Prostate gland (tissue), 2 donors: Measurements from ENCODE around the gene PLEKHJ1. TPM values are rescaled to one million over a fixed set of nuclear protein-coding genes. Genes with fewer than 3 reads are reported as not detected.

ENCODE experiments used
- DNase-seq: peaks from one replicate; pipeline ENCODE4 v3.0.0-alpha.2; 2019; ENCODE audit warnings: low spot score
- H3K27ac ChIP-seq, 2 donors: fragments of 200-600 bp; sonication (generic); 2 replicates each; pipeline ENCODE4 v1.5.1; 2017 to 2019
- H3K27me3 ChIP-seq: fragments of 200-600 bp; sonication (generic); replicated peaks from 2 replicates; pipeline ENCODE4 v1.5.1; 2019; ENCODE audit not compliant: insufficient read depth
- H3K36me3 ChIP-seq, 2 donors: fragments of 200-600 bp; sonication (generic); 1 replicate in 1 of 2; 2 replicates in 1 of 2; pipeline versions ENCODE4 v1.5.1 to v1.8.1; 2017 to 2019
- H3K4me1 ChIP-seq: fragments of 200-600 bp; sonication (generic); replicated peaks from 2 replicates; pipeline ENCODE4 v1.5.1; 2019
- H3K4me3 ChIP-seq, 2 donors: fragments of 200-600 bp; sonication (generic); 2 replicates each; pipeline ENCODE4 v1.5.1; 2017 to 2019
- H3K9me3 ChIP-seq: fragments of 200-600 bp; sonication (generic); 2 replicates; pipeline ENCODE4 v1.5.1; 2017
- POLR2A ChIP-seq: fragments of 450-650 bp; IDR thresholded peaks from one replicate; pipeline ENCODE4 v1.6.1; 2016; ENCODE audit warnings: antibody characterized with exemption, mild to moderate bottlenecking
- POLR2AphosphoS5 ChIP-seq: sonication (generic); formaldehyde crosslinking; IDR thresholded peaks from one replicate; pipeline ENCODE4 v1.6.1; 2017; ENCODE audit warnings: antibody characterized with exemption
- WGBS: methylation state at CpG from one replicate; pipeline ENCODE4 v1.1.5; 2018; 5-methylcytosine and 5-hydroxymethylcytosine counted together
- intact Hi-C: fragments of 100-400 bp; cut with DNase I; formaldehyde crosslinking; loops from one replicate; pipeline ENCODE4 v1.14.2; 2022
- microRNA counts, 2 donors: library from miRNA; unstranded; fragments of <30 nt; microRNA quantifications; one replicate each; lab custom pipeline; 2016 to 2017
- microRNA-seq: library from miRNA; unstranded; fragments of <30 nt; microRNA quantifications from one replicate; pipeline ENCODE4, GENCODE V29; 2016
- small RNA-seq, 2 donors: library from RNA; depleted of rRNA; stranded (forward); fragments of <200 nt; gene quantifications; one replicate each; pipeline ENCODE3, GENCODE V24; 2016
- total RNA-seq, 2 donors: library from RNA; depleted of rRNA; stranded (reverse); fragments of >200 nt; gene quantifications; one replicate each; pipeline ENCODE4 v1.1.0, GENCODE V29; 2016
- TF ChIP-seq, protein P1 (sequence below), 4 experiments: fragments of 200-600 bp in 2 of 4; fragments of 450-650 bp in 2 of 4; sonication (generic) in 2 of 4; IDR thresholded peaks; 1 replicate in 3 of 4; 2 replicates in 1 of 4; pipeline ENCODE4 v1.5.1; 2016 to 2019; ENCODE audit warnings: antibody characterized with exemption in 4 of 4, mild to moderate bottlenecking in 2 of 4, moderate library complexity in 2 of 4

PLEKHJ1 gene
- total RNA-seq, 2 donors from 2014 or later = 59.4 to 91.7 TPM

DNA sequence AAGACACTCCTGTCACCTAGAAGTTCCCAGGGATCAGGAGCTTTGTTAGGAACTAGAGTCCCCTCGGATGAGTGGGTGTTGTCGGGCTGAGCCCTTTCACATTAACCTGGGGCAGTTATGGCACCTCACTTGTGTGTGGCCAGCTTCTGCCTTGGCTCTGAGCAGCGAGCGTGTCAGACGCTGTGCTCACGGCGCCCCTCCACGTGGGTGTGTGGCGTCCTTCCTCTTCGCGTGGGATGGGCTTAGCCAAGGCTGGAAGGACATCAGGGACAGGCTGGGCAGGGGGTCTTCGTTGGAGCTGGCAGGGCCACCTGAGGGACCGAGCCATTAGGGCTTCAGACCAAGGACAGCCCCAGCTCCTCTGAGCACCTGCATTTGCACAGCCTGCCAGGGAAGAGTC lies 49.0 kb downstream of the PLEKHJ1 start:
- Histone ChIP-seq H3K36me3 (peaks cover 3 to 18% of the 10 kb centered on the region in 2 donors), H3K4me3 (no peak overlapping the region)
- WGBS = 72% methylated on average over 8 of the region's 13 CpGs

DNA sequence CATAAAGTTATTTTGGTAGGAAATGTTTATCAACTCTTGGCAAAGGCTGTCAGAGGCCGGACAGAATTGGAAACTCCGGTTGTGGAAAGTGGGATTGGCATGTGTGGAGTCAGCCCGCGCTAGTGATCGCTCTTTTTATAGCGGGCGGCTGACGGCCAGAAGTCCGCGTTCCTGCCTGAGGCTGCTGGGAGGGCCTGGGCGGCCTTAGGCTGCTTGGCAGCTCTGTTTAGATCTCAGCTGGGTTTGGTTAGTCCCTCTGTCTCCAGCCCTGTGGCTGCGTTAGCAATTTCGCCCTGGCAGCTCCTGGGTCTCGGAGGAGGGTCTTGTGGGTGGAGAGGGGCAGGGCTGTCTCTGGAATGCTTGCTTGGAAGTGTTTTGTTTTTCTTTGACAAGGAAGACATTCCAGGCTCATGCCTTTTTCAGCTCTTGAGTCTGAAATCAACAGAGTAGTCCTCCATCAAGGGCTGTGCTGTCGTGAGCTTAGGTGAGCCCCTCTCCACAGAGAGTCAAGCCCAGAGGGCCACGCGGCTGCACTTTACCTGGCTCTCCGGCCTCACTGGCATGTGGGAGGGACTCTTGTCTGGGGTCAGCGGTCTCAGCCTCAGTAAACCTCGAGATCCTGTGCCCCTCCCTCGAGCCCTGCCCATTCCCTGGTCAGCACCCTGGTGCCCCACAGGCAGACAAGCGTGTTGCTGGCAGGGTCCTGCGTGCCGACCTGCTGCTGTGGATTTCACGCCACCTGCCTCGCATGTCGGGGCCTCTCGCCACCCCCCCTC lies 49.9 kb downstream of the PLEKHJ1 start:
- TF ChIP-seq, protein P1, sequence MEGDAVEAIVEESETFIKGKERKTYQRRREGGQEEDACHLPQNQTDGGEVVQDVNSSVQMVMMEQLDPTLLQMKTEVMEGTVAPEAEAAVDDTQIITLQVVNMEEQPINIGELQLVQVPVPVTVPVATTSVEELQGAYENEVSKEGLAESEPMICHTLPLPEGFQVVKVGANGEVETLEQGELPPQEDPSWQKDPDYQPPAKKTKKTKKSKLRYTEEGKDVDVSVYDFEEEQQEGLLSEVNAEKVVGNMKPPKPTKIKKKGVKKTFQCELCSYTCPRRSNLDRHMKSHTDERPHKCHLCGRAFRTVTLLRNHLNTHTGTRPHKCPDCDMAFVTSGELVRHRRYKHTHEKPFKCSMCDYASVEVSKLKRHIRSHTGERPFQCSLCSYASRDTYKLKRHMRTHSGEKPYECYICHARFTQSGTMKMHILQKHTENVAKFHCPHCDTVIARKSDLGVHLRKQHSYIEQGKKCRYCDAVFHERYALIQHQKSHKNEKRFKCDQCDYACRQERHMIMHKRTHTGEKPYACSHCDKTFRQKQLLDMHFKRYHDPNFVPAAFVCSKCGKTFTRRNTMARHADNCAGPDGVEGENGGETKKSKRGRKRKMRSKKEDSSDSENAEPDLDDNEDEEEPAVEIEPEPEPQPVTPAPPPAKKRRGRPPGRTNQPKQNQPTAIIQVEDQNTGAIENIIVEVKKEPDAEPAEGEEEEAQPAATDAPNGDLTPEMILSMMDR (IDR thresholded peaks at IDR 0.05) = peak in 1 of 4 experiments; percentile 7
- TF ChIP-seq POLR2AphosphoS5 (peak; percentile 93), POLR2A (no peak)
- Histone ChIP-seq H3K27me3 (no peaks in the 10 kb centered on the region), H3K4me3 (peak overlapping the region in 1 of 2 donors; percentile 6), H3K36me3 (peaks cover 2 to 16% of the 10 kb centered on the region in 2 donors), H3K9me3 (no peaks in the 10 kb centered on the region), H3K27ac (peak overlapping the region; percentile 74 to 84), H3K4me1 (peaks cover 13% of the 10 kb centered on the region)
- WGBS = 18% methylated on average over 28 of the region's 28 CpGs
- intact Hi-C loops = loop anchor here (5.0 kb wide), 2 partner anchors 36 to 51 kb away; partner anchors contain the start of genes PLEKHJ1 and SF3A2
- peak; percentile 84 for DNase-seq

More for the DNA sequence above, 49.0 kb downstream of the PLEKHJ1 start:
- peaks cover 13% of the 10 kb centered on the region for H3K4me1 ChIP-seq
- no peaks in the 10 kb centered on the region for H3K9me3 ChIP-seq
- H3K27me3 ChIP-seq = no peaks in the 10 kb centered on the region
- intact Hi-C loops = loop anchor here (5.0 kb wide), 2 partner anchors 35 to 50 kb away; partner anchors contain the start of genes PLEKHJ1 and SF3A2
- TF ChIP-seq, protein P1 (IDR thresholded peaks at IDR 0.05) = no peak
- TF ChIP-seq POLR2AphosphoS5 = no peak
- no peak for TF ChIP-seq POLR2A
- no peak for DNase-seq
- H3K27ac ChIP-seq = peak overlapping the region; percentile 74 to 84

DNA sequence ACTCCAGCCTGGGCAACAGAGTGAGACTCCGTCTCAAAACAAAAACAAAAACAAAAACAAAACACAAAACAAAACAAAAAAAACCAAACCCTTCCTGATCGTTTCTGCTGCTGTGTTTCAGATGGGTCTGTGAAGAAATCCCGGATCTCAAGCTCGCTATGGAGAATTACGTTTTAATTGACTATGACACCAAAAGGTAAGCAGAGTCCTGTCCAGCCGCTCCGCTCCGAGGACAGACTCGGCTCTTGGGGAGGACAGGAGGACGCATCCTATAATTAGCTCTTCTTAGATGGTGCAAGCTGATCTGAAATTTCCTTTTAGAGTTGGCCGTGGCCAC lies 50.4 kb downstream of the PLEKHJ1 start:
- Histone ChIP-seq H3K4me3 (peak overlapping the region in 1 of 2 donors; percentile 6), H3K27me3 (no peaks in the 10 kb centered on the region), H3K27ac (peak overlapping the region; percentile 74 to 84), H3K9me3 (no peaks in the 10 kb centered on the region), H3K36me3 (peaks cover 0 to 10% of the 10 kb centered on the region in 2 donors), H3K4me1 (peaks cover 13% of the 10 kb centered on the region)
- WGBS = 16% methylated on average over 11 of the region's 11 CpGs
- no peak for DNase-seq
- TF ChIP-seq, protein P1 (IDR thresholded peaks at IDR 0.05) = no peak
- TF ChIP-seq POLR2A (no peak), POLR2AphosphoS5 (no peak)
- intact Hi-C loops = loop anchor here (2.0 to 5.0 kb wide), 3 partner anchors 17 to 52 kb away; partner anchors contain the start of genes PLEKHJ1 and SF3A2

DNA sequence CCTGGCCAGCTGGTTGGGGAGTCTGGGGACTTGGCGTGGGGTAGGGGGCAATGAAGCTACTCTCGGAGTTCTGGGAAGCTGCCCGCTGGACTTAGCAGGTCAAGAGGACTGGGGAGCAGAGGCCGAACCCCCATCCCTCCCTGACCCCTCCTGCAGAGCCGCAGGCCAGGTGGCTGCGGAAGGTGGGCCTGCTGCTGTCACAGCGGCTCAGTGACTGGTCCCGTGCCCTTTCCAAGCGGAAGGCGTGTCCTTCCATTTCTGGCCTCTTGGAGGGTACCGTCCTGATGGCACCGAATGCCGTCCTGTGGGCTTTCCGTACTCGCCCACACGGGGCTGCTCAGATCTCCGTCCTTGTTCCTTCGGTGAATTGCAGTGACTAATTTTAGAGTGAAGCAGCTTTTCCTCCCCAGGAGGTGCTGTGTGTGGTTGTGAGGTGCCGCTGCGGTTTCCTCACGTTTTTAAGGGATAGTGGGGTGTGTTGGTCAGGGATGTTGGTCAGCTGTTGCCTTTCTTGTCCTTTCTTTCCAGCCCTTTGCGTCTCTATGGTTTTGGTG lies 51.6 kb downstream of the PLEKHJ1 start:
- Histone ChIP-seq H3K36me3 (peaks cover 0 to 7% of the 10 kb centered on the region in 2 donors), H3K9me3 (no peaks in the 10 kb centered on the region), H3K4me1 (peaks cover 13% of the 10 kb centered on the region), H3K27me3 (no peaks in the 10 kb centered on the region), H3K4me3 (no peak overlapping the region), H3K27ac (peak overlapping the region in 1 of 2 donors; percentile 74)
- WGBS = 94% methylated on average over 22 of the region's 22 CpGs
- TF ChIP-seq POLR2AphosphoS5 (no peak), POLR2A (no peak)
- TF ChIP-seq, protein P1 (IDR thresholded peaks at IDR 0.05) = no peak
- no peak for DNase-seq
- intact Hi-C loops = loop anchor here (2.0 kb wide), 1 partner anchor 16 kb away; no protein-coding TSS in a partner anchor

MicroRNAs encoded within 50 kb of the gene (microRNA counts, 767-probe panel; counts per million panel counts)
- microRNA hsa-miR-1227 (lab: Ali Mortazavi, UCI) = 0 to 431 counts per million in 2 donors

Small RNA genes lying within 50 kb of the gene (microRNA-seq; reads per million reads assigned to microRNA genes)
- 2.2 reads per million, percentile 31 among the genes with 10 or more reads in this experiment for gene MIR1227
- not detected for gene MIR4321

Small RNA genes lying within 50 kb of the gene (small RNA-seq; reads per million reads assigned to genes)
- gene MIR1227 = 0.09 to 0.30 reads per million in 2 donors

Other genes with a start within 250 kb of the PLEKHJ1 start
- 100 to 1,000 TPM; 116 to 136 TPM for gene BTBD2, start 220.6 kb downstream of the PLEKHJ1 start, total RNA-seq
- gene MKNK2, start 185.1 kb downstream of the PLEKHJ1 start, total RNA-seq = 100 to 1,000 TPM; 141 to 189 TPM
- gene MOB3A, start 140.0 kb downstream of the PLEKHJ1 start, total RNA-seq = 10 to 100 TPM; 40.1 to 43.5 TPM
- gene IZUMO4, start 139.4 kb downstream of the PLEKHJ1 start, total RNA-seq = 10 to 100 TPM; 11.8 to 50.2 TPM
- 100 to 1,000 TPM; 115 to 178 TPM for gene AP3D1, start 84.8 kb downstream of the PLEKHJ1 start, total RNA-seq
- gene DOT1L, start 72.4 kb downstream of the PLEKHJ1 start, total RNA-seq = 10 to 100 TPM; 11.2 to 75.0 TPM
- 100 to 1,000 TPM in 1 of 2 donors, 10 to 100 TPM in 1; 31.9 to 113 TPM for gene SF3A2, start 495 bp upstream of the PLEKHJ1 start, total RNA-seq
- gene AMH, start 13.0 kb upstream of the PLEKHJ1 start, total RNA-seq = 100 to 1,000 TPM in 1 of 2 donors, under 1 TPM in 1; 0.46 to 160 TPM
- under 1 TPM in 1 of 2 donors, not detected in 1; 0.96 TPM for gene JSRP1, start 20.1 kb upstream of the PLEKHJ1 start, total RNA-seq
- gene PEAK3, start 45.8 kb upstream of the PLEKHJ1 start, total RNA-seq = under 1 TPM; 0.27 to 0.80 TPM
- gene LINGO3, start 71.8 kb upstream of the PLEKHJ1 start, total RNA-seq = under 1 TPM in 1 of 2 donors, not detected in 1; 0.68 TPM
- gene LSM7, start 92.3 kb upstream of the PLEKHJ1 start, total RNA-seq = 100 to 1,000 TPM; 125 to 135 TPM
- gene SPPL2B, start 92.4 kb upstream of the PLEKHJ1 start, total RNA-seq = 10 to 100 TPM; 54.0 to 87.1 TPM
- 1 to 10 TPM in 1 of 2 donors, under 1 TPM in 1; 0.14 to 2.2 TPM for gene TMPRSS9, start 123.9 kb upstream of the PLEKHJ1 start, total RNA-seq
- gene TIMM13, start 191.3 kb upstream of the PLEKHJ1 start, total RNA-seq = 10 to 100 TPM; 52.0 to 52.3 TPM
- 10 to 100 TPM; 28.5 to 39.1 TPM for gene LMNB2, start 220.6 kb upstream of the PLEKHJ1 start, total RNA-seq
- gene GADD45B, start 239.8 kb upstream of the PLEKHJ1 start, total RNA-seq = 10 to 100 TPM; 90.7 to 94.6 TPM